HG03139 (cell line): Measurements from ENCODE around the gene TRAF5.

Experiments used
- ATAC-seq: cut with Tn5 transposase; IDR thresholded peaks from one replicate; pipeline ENCODE4 v1.9.1; 2021; ENCODE audit not compliant: unreplicated experiment

TRAF5 gene

DNA sequence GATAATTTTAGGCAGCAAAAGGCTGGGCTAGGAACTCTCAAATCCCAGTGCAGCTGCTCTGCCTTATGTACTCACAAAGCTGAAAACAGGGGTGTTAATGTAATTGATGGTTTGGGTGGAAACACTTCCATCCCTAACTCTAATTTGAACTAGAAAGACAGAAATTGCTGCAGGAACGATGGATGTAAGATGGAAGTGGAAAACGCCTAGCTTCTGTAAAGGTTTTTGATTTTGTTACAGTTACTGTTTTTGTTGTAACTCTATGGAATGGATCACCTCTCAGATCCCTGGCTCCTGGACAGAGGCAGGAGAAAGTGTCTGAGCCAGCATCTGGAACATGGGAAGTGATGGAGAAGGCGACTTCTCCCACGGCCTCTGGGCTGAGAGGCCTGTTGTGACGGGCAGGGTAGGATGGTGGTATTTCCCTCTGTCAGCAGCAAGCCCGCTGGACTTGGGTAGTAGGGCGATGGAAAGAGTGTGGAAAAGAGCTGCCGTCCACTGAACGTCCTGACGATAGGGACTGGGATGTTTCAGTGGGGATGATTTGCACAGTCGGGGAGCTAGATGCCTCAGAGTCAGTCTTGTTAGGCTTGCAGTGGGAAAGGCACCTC, 1.6 kb downstream of the TRAF5 start:
- ATAC-seq, result no peak

DNA sequence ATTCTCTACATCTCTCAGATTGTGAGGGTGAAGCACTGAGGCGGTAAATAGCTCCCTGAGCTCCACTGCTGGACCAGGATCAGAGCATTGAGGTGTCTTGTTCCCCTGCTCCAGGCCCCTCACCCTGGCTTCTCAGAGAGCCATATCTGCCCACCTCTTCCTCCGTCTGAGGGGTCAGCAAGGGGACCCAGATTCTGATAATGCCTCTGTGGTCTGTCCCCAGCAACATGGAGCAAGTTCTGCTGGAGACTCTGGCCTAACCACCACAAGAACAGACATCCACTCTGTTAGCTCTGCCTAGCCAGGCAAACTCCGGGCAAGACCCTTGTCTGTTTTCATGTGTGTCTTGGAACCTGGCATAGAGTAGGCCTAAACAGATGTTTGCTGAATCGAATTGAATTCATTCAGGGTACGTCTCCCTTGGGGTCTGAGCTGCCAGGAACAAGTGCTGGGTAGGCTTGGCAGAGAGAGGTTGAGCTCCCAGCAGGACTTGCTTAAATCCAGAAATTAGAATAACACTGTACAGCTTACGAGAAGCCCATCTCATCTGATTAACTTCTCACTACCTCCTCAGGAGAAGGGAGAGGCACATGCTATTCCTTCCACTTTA, 2.3 kb downstream of the TRAF5 start:
- ATAC-seq, result no peak

DNA sequence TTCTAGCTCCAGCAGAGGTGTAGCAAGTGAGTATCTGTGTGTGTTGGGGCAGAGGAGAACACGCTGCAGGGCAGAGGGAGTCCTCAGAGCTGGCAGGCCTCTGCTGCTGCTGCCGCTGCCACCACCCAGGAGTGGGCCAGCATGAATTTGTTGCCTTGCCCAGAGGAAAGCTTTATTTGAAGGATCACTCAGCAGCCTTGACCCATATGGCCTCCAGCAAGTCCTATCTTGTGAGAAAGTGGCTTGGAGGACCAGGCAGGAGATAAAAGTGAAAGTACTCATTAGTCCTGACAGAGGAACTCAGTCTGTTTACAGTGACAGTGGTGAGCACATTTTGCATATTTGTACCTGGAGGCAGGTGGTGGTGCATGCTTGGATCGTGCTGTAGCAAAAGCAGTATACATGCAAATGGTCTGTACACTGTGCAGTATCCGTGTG, 3.1 kb downstream of the TRAF5 start:
- peak; percentile 51 for ATAC-seq

DNA sequence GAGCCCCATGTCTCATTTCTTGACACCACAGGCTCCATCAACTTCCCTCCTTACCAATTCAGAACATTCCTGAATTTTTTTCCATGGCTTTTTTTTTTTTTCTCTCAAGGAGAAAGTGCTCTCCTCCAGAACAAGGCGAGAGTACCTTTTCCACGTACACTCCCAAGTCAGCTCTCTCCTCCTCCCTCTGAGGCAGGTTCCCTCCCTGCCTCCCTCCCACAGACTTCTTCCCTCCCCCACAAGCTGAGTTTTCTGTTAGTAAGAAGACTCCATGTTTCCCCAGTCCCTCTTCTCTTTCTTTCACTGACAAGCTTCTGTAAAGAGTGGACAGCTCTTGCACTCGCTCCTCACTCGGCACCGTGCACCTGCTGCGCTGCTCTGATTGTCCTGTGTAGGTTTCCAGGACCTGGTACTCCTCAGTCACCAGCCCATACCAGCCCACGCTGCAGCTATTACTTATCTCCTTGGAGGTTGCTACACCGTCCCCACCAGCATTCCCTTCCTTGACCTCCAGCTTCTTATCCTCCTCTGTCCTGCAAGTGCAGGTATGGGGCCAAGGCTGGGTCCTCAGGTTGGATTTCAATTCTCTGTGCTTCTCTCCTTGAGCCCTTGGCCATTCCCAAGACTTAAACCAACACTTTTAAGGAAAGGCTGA, 3.8 kb downstream of the TRAF5 start:
- no peak for ATAC-seq

DNA sequence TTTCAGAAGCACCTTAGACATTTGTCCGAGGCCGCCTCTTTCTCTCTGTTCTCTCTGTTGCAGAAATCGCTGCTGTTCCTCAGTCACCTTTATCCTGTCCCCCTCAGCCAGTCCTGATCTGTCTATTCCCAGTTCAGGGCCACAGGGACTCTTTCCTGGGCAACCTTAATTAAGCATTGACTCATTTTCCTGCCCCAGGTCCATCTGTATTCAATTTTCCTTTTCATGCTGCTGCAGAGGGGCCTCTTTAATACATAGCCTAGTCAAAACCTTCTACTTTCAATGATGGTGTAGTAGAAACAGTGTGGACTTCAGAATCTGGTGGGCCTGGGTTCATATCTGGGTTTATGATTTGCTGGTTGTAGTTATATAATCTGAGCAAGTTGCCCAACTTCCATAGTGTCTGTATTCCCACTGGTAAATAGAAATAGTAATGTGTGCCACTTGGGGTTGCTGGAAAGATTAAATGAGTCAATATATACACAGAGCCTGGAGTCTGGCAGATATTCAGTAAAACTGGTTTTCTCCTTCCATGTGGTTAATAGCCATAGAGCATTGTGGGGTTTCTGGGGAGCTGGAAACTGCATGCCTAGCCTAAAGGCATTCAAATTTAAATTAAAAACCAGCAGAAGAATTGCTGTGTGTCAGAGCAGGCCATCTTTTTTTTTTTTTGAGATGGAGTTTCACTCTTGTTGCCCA, 4.5 kb downstream of the TRAF5 start:
- ATAC-seq, result no peak

DNA sequence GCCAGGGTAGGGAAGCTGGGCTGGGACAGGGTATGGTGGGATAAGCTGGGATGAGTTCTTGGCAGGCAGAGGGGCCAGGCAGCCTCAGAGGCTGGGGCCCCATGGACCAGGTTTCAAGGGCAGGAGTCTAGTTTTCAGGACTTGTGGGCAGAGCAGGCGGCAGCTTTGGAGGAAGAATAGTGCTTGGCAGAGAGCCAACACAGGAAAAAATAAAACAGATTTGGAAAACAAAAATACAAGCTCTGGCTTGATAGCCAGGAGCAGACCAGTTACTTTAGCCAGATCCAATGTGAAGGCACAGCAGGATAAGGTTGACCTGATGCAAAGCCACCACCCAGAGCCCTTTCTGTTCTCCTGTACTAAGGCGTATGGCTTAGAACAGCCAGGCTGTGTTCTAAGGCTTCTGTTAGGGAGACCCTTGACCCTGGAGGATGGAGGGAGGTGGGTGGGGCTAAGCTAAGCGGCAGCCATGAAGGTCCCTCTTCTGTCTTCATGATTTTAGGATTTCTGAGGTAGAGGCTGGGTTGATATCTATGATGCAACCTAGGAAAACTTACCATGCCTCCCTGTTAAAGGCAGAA, 5.5 kb downstream of the TRAF5 start:
- ATAC-seq, result no peak

DNA sequence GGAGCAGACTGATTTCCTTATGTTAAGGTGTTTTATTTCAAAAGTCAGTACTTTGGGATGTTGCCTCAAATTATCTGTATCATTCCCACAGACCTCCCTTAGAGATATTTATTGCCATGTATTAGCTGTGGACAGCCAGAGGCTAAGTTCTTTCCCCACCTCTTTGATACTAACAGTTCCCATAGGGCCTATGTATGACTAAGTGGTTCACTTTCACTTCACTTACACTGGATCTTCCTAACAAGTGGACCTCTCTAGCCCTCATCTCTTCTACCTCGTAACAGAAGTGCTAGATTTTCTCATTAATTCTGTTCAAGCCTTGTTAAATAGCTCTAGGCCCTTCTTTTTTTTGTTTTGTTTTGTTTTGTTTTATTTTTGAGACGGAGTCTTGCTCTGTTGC, 6.2 kb downstream of the TRAF5 start:
- no peak for ATAC-seq

DNA sequence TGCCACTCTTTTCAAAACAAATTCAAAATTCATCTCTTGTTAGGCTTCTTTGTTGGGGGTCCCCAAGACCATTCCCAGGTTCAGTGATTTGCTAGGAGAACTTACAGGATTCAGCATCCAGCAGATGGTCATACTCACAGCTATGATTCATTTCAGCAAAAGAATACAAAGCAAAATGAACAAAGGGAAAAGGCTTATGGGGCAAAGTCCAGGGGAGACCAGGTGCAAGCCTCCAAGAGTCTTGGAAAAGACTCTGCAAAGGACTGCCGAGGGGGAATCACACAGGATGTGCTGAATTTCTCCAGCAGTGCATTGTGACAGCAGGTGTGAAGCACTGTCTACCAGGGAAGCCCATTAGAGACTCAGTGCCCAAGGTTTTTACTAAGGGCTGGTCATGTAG, 7.3 kb downstream of the TRAF5 start:
- ATAC-seq, result no peak

DNA sequence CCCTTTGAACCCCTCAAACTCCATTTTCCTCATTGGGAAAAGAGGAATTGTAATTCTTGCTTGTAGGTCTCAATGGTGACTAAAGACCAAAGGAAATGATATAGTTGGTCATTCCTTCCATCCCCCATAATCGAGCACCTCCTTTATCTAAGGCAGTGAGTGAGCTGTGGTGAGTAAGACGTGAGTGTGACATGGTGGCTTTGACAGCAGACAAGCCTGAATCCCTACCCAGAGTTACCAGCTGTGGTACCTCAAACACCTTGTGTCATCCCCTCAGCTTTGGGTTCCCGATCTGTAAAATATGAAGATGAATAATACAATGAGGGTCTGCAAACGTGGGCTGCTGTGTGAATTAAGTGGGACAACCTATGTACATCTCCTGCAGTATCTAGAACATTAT, 8.4 kb downstream of the TRAF5 start:
- no peak for ATAC-seq

DNA sequence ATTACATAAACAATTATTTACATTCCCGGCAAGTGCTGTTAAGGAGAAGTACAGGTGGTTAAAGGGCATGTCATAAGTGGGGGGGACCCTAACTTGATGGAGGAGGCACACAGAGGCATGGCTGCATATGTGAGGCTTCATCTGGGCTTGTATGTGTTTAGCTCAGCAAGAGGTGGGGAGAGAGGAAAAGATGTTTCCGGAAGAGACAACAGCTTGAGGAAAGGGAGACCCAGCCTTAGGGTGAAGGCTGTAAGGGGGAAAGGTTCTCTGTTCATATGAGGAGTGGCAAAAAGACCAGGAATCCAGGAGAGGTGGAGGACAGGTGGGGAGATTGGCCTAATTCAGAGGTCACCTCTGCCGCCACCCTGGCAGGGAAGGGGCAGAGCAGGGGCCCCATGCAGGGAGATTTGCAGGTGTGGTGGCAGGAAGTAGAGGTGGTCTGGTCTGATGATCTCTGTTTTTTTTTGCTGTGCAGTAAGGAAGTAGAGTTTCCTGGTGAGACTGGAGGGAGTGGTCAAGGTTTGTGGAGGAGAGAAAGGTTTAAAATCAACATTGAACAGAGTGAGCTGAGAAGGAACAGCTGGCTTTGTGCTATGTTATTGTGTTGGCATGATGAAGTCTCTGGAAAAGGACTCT, 9.0 kb downstream of the TRAF5 start:
- peak; percentile 91 for ATAC-seq

DNA sequence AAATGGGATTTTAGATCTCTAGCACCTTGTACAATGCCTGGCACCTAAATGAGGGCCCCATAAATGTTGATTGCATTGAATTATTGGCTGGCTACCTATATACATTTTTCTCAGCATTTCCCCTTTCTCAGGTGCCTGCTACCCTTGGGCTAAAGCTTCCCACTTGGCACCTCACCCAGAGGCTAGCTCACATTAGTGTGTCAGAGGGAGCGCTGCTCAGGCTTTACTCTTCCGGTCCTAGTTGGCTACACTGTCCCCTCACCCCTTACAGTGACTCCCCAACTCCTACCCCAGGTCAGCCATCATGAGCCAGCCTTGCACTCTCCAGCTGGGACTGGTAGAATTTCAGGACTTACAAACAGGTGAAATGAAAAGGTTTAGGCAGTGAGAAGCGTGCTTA, 9.5 kb downstream of the TRAF5 start:
- peak; percentile 18 for ATAC-seq

DNA sequence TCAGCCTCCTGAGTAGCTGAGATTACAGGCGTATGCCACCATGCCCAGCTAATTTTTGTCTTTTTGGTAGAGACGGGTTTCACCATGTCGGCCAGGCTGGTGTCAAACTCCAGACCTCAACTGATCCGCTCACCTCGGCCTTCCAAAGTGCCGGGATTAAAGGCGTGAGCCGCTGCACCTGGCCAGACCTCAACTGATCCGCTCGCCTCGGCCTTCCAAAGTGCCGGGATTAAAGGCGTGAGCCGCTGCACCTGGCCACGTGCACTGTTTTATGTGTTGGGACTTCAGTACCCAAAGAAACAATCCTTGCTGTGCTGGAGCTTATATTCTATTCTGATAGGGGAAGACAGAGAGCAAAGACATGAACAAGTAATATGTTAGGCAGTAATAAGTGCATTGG, 10.1 kb downstream of the TRAF5 start:
- ATAC-seq, result no peak

DNA sequence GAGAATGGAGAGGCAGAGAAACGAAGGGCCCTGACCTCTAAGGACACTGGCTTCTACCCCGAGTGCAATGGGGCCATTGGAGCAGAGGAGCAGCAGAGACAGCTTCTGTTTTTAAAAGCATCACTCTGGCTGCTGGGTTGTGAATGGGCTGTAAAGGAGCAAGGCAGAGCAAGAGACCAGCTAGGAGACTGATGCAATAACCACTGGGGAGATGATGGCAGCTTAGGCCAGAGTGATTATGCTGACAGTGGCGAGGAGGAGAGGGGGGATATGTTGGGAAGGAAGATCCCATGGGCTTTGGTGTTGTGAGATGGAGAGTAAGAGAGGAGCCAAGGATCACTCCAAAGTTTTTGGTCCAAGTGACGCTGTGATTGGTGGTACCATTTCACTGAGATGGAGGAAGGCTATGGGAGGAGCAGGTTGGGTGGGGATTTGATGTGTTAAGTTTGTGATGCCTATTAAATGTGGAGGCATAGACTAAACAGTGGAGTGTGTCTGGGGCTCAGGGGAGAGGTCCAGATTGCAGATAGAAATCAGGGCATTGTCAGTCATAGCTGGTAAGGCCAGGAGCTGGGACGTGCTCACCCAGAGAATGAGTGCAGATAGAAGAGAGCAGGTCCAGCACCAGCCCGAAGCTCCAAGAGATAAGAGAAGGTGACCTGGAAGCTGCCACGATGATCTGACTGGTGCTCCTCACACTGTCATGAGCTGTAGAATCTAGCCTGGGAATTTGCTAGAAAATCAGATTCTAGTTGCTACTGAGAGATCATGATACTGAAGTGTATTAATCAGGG, 11.0 kb downstream of the TRAF5 start:
- ATAC-seq, result no peak

DNA sequence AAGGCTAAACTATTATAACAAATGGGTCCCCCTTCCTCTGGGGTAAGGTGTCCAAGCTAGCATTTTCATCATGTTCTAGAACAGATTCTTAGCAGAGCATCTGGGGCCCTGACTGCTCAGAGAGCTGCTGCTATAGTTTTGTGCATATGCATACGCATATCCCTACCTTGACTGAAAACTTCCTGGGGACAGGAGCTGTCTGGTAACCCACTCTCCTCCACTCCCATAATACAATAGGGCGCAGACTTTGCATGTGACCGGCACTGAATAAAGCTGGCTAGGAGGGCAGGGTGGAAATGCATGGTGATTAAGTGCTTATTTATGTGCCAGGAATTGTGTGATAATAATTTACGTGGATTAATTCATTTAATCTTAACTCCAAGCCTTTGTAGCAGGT, 11.6 kb downstream of the TRAF5 start:
- no peak for ATAC-seq

DNA sequence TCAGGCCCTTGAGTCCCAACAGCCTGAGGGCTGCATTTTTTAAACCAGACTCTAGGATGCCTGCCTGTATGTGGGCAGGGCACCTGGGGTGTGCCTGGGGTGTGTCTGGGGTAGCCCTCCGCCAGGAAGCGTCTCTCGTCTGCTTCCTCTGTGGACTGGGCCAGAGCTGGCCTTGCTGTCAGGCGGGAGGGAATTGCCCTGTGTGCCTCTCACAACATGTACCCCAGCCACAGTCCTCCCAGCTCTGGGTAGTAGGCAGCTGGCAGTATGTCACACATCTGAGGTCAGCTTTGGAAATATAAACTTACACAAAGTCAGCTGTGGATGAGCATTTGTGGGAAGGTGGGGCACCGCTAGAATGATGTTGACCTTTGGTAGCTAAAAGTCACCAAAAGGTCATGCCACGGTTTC, 13.0 kb downstream of the TRAF5 start:
- ATAC-seq, result no peak

DNA sequence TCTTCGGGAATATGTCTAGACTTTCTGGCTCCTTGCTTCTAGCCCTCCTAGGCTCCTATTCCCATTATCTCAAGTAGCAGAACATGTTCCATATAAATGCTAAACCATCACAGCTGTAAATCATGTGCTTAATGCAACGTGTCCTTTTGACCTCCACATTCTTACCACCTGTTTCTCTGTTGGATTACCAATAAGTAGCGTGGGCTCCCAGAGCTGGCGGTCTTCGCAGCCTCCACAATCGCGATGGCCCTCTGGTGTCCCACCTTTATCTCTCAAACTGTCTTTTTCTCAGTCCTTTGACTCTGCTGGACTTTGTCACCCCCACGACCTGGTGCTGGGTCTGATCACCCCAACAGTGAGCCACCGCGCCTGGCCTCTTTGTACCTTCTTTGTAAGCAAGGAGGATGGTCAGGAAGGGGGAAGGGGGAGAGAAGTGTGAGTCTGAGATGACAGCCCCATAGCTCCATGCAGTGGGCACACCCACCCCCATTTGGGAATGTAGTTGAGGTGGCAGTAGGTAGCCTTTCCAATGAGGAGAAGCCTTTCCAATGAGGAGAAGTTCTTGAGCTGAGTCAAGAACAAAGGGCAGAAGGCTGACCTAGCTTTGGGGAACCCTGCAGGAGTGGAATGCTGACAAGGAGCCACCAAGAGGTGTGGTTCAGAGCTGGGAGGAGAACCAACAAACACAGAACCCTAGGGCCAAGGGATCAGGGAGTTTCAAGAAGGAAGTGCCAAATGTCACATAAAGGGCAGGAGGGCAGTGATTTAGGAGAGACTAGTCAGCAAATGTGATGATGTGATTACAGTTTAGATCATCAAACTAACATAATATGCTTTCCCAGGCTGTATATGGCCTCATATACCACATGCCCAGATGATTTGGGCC, 14.2 kb downstream of the TRAF5 start:
- ATAC-seq, result no peak

DNA sequence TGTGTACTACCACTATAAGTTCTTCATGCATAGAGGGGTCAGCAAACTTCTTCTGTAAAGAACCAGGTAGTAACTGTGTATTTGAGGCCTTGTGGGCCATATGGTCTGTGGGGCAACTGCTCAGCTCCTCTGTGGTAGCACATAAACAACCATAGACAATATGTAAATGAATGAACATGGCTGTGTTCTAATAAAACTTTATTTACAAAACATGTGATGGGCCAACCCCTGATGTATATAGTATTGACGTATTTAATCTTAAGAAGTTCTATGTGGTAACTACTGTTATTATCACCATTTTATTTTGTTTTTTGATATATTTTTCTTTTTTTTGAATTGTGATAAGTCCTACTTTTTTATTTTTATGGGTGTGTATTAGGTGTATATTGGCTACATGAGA, 15.4 kb downstream of the TRAF5 start:
- ATAC-seq, result no peak

DNA sequence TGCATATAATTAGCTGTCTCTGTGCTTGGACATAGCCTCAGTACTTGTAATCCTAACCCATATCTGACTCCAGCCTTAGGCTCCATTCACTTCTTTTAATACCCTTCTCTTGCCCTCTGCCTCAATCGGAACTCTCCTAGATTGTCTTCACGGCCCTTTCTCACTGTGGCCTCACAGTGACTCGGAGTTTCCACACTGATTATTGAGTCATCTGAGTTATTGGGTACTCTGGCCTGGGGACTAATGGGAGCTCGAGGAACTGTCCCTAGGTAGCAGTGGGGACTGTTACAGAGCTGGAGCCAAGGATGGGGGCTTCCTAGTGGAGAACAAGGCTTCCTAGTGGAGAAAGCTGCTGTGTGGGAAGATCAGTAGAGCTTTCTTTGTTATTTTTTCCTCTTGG, 17.0 kb downstream of the TRAF5 start:
- ATAC-seq, result no peak

DNA sequence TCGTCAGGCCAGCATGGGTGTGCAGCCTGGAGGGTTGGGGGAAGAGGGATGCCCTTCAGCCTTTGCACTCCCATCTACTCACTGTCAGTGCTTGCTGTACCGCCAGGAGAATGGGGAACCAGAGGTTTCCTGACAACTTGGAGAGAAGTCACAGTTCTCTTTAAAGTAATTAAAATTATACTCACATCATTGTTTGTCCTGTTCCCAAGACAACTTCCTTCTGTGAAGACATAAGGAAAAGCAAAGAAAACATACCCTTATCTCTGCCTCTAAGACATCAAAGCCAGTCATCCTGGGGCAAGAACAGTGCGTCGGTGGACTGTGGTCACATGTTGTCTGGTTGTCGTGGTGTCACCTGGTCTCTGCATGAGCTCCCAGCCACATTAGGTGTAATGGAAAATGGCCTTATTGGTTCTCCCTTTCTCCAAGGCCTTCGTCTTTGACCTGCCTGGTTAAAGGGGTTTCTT, 17.6 kb downstream of the TRAF5 start:
- ATAC-seq, result no peak
